K562 (cell line): ENCODE measurements around the gene STEEP1. TPM values are rescaled to one million over a fixed set of nuclear protein-coding genes. Genes with fewer than 3 reads are reported as not detected.

ENCODE experiments used
- ATAC-seq: fragments of 200-7000 bp; cut with Tn5 transposase; 3 replicates; pipeline ENCODE4 v1.9.1; 2020; ENCODE audit warnings: moderate library complexity
- BruUV-seq: library from RNA; stranded (reverse); fragments of 400-500 nt; replicated peaks from 2 replicates; lab custom pipeline; 2021; lab: Mats Ljungman, UMichigan
- CTCF ChIA-PET: fragments of 300-600 bp; formaldehyde crosslinking; extraction: SDS; loops from one replicate; lab custom pipeline; 2021; ENCODE audit warnings: low intra/inter-chr PET ratio; lab: Yijun Ruan, JAX
- POLR2A ChIA-PET: fragments of 300-600, 350-650 bp; sonication (Branson Sonifier 250); formaldehyde crosslinking; extraction: SDS; loops from one replicate; lab custom pipeline; 2021; ENCODE audit warnings: antibody characterized with exemption, inconsistent platforms; lab: Yijun Ruan, JAX
- DNase-seq, 4 experiments: peaks; one replicate each; pipeline versions ENCODE4 v3.0.0 to v3.0.0-alpha.2; 2011 to 2018; ENCODE audit warnings: low spot score in 3 of 4, mixed read lengths in 3 of 4; ENCODE audit errors: extremely low read depth in 1 of 4
- FAIRE-seq: peaks from 2 replicates; lab custom pipeline; 2011; peaks lifted over from hg19 to GRCh38; lab: Jason Lieb, UNC
- H2AFZ ChIP-seq: 2 replicates; pipeline ENCODE4 v1.6.0; 2011; ENCODE audit warnings: low read depth, low read length, control low read depth, inconsistent platforms
- H3K27ac ChIP-seq: fragments of 200-600 bp; 3 replicates; pipeline ENCODE4 v1.8.0; 2011; ENCODE audit warnings: low read depth, mild to moderate bottlenecking, control low read depth, inconsistent platforms, low read length, moderate library complexity, mixed read lengths; ENCODE audit errors: extremely low read depth
- H3K27me3 ChIP-seq, 2 experiments: fragments of 300-600 bp in 1 of 2; 2 replicates in 1 of 2; 3 replicates in 1 of 2; pipeline versions ENCODE4 v1.6.0 to v1.8.0; 2011; ENCODE audit warnings: inconsistent platforms in 2 of 2, low read length in 2 of 2, mild to moderate bottlenecking in 1 of 2, mixed read lengths in 1 of 2, moderate library complexity in 1 of 2; ENCODE audit not compliant: control insufficient read depth in 2 of 2, insufficient read depth in 2 of 2
- H3K36me3 ChIP-seq: fragments of 300-600 bp; 3 replicates; pipeline ENCODE4 v1.8.0; 2011; ENCODE audit warnings: mild to moderate bottlenecking, low read length, inconsistent platforms; ENCODE audit not compliant: control insufficient read depth, insufficient read depth
- H3K4me1 ChIP-seq, 2 experiments: fragments of 200-600 bp in 1 of 2; replicated peaks in 1 of 2; 2 replicates in 1 of 2; 3 replicates in 1 of 2; pipeline versions ENCODE4 v1.5.1 to v1.8.0; 2011; ENCODE audit warnings: inconsistent platforms in 2 of 2, low read length in 2 of 2, mild to moderate bottlenecking in 1 of 2, mixed read lengths in 1 of 2, moderate library complexity in 1 of 2; ENCODE audit not compliant: control insufficient read depth in 2 of 2, insufficient read depth in 2 of 2
- H3K4me2 ChIP-seq: 2 replicates; pipeline ENCODE4 v1.6.1; 2011; ENCODE audit warnings: low read length, control low read depth, inconsistent platforms, mixed read lengths; ENCODE audit not compliant: insufficient read depth
- H3K4me3 ChIP-seq: fragments of 200-600 bp; sonication (generic), shearing (Covaris generic); 2 replicates; pipeline ENCODE4 v1.5.1; 2016; ENCODE audit warnings: control low read depth, inconsistent platforms
- H3K79me2 ChIP-seq: fragments of 200-600 bp; 3 replicates; pipeline ENCODE4 v1.8.0; 2011; ENCODE audit warnings: low read length, inconsistent platforms; ENCODE audit not compliant: control insufficient read depth, insufficient read depth
- H3K9ac ChIP-seq, 2 experiments: 2 replicates each; pipeline versions ENCODE4 v1.6.0 to v1.6.1; 2011; ENCODE audit warnings: low read depth in 2 of 2, low read length in 2 of 2, control low read depth in 1 of 2, inconsistent platforms in 1 of 2, mild to moderate bottlenecking in 1 of 2, mixed read lengths in 1 of 2; ENCODE audit not compliant: insufficient read depth in 1 of 2
- H3K9me1 ChIP-seq: one replicate; pipeline ENCODE4 v1.6.0; 2011; ENCODE audit warnings: inconsistent platforms, mild to moderate bottlenecking, low read length, moderate library complexity; ENCODE audit not compliant: control insufficient read depth, insufficient read depth
- H3K9me3 ChIP-seq: replicated peaks from 2 replicates; pipeline ENCODE4 v1.5.1; 2011; ENCODE audit warnings: low read depth, low read length, inconsistent platforms; ENCODE audit not compliant: control insufficient read depth, insufficient read depth
- H4K20me1 ChIP-seq: replicated peaks from 2 replicates; pipeline ENCODE4 v1.6.1; 2011; ENCODE audit warnings: low read length, inconsistent platforms, mixed read lengths; ENCODE audit not compliant: control insufficient read depth, insufficient read depth
- ARHGAP35 ChIP-seq: fragments of 450-650 bp; IDR thresholded peaks from 2 replicates; pipeline ENCODE4 v1.6.1; 2018; ENCODE audit not compliant: partially characterized antibody
- DDX20 ChIP-seq: fragments of 450-650 bp; IDR thresholded peaks from 2 replicates; pipeline ENCODE4 v1.6.1; 2016; ENCODE audit warnings: missing genetic modification characterization, low read depth, mild to moderate bottlenecking, missing compliant biosample characterization, moderate library complexity
- ETS2 ChIP-seq: IDR thresholded peaks from 2 replicates; pipeline ENCODE4 v1.6.1; 2016; ENCODE audit warnings: borderline replicate concordance, missing genetic modification characterization, mild to moderate bottlenecking, moderate library complexity, missing compliant biosample characterization; ENCODE audit not compliant: poor library complexity, severe bottlenecking
- HNRNPH1 ChIP-seq: fragments of 200-400 bp; formaldehyde crosslinking; optimal IDR thresholded peaks from 2 replicates; pipeline ENCODE3; 2017; ENCODE audit warnings: low read depth, mild to moderate bottlenecking, low read length, moderate library complexity
- KLF10 ChIP-seq: fragments of 250-450 bp; sonication (Bioruptor Pico); IDR thresholded peaks from 2 replicates; pipeline ENCODE4 v1.6.1; 2021; ENCODE audit warnings: matching md5 sums
- PHF8 ChIP-seq: fragments of 200-600 bp; sonication (generic); IDR thresholded peaks from 2 replicates; pipeline ENCODE4 v1.6.1; 2012; ENCODE audit warnings: mixed run types, mild to moderate bottlenecking, inconsistent platforms, low read length, moderate library complexity, borderline replicate concordance
- RBBP5 ChIP-seq: fragments of 200-600 bp; sonication (generic); IDR thresholded peaks from 2 replicates; pipeline ENCODE4 v1.6.1; 2012; ENCODE audit warnings: borderline replicate concordance, mild to moderate bottlenecking, low read length, control low read depth, inconsistent platforms; ENCODE audit not compliant: insufficient read depth, poor library complexity, severe bottlenecking
- SMAD2 ChIP-seq: fragments of 150-350 bp; IDR thresholded peaks from 2 replicates; pipeline ENCODE4 v1.6.1; 2014; ENCODE audit warnings: low read depth, mild to moderate bottlenecking, low read length
- USF1 ChIP-seq: sonication (generic); formaldehyde crosslinking; IDR thresholded peaks from 2 replicates; pipeline ENCODE4 v1.9.0; 2022; ENCODE audit warnings: mild to moderate bottlenecking, missing genetic modification reagents
- ZNF124 ChIP-seq: sonication (generic); formaldehyde crosslinking; IDR thresholded peaks from 2 replicates; pipeline ENCODE4 v1.8.1; 2022; ENCODE audit warnings: missing genetic modification reagents
- ZNF583 ChIP-seq: fragments of 250-450 bp; sonication (Bioruptor Pico); IDR thresholded peaks from 2 replicates; pipeline ENCODE4 v1.4.0; 2020
- ZNF584 ChIP-seq: fragments of 200-800 bp; sonication (Bioruptor generic); IDR thresholded peaks from 2 replicates; pipeline ENCODE4 v1.6.1; 2016; ENCODE audit warnings: low read depth, mild to moderate bottlenecking, missing genetic modification characterization, missing compliant biosample characterization
- ZNF780A ChIP-seq: fragments of 250-450 bp; sonication (Bioruptor Pico); IDR thresholded peaks from 2 replicates; pipeline ENCODE4 v1.5.0; 2021; ENCODE audit warnings: mild to moderate bottlenecking
- ZSCAN32 ChIP-seq: fragments of 450-650 bp; formaldehyde crosslinking; IDR thresholded peaks from 2 replicates; pipeline ENCODE4 v1.4.0; 2020; ENCODE audit warnings: mild to moderate bottlenecking, moderate library complexity
- WGBS: fragments of 100-300 bp; shearing (Covaris generic); methylation state at CpG from one replicate; pipeline ENCODE4 v1.1.6; 2016; ENCODE audit warnings: low coverage, mixed read lengths; ENCODE audit not compliant: insufficient coverage; ENCODE audit errors: missing lambda C conversion rate; 5-methylcytosine and 5-hydroxymethylcytosine counted together
- in situ Hi-C: fragments of 300-500 bp; cut with MboI; formaldehyde crosslinking; loops from 4 replicates; pipeline ENCODE4 v1.15.0; 2018; ENCODE audit warnings: inconsistent platforms, mixed read lengths
- intact Hi-C: fragments of 100-400 bp; cut with micrococcal nuclease; formaldehyde crosslinking; loops from 2 replicates; pipeline ENCODE4 v1.14.2; 2022
- polyA plus RNA-seq, 8 experiments: library from polyadenylated mRNA; depleted of rRNA in 4 of 8; stranded (reverse) in 5 of 8; unstranded in 3 of 8; fragments of >200 nt; fragmentation: Nextera tagmentation in 2 of 8; fragmentation: Illumina TruSeq in 1 of 8; extraction: Ambion mirVana in 2 of 8; extraction: Trizol in 1 of 8; gene quantifications; 2 replicates each; pipeline versions ENCODE4 v1.2.1 to v1.2.3, GENCODE V29; 2011 to 2014; ENCODE audit warnings: inconsistent platforms in 1 of 8, missing spikeins in 1 of 8
- total RNA-seq, 7 experiments: library from RNA; depleted of rRNA in 6 of 7; stranded (reverse); fragments of >200 nt in 6 of 7; fragmentation: Illumina TruSeq in 2 of 7; extraction: Trizol in 2 of 7; gene quantifications; 2 replicates each; pipeline versions ENCODE4 v1.2.1 to v1.2.3, GENCODE V29; 2011 to 2021; ENCODE audit warnings: low replicate concordance in 1 of 7
- TF ChIP-seq, protein P1 (sequence below): sonication (generic); formaldehyde crosslinking; IDR thresholded peaks from 2 replicates; pipeline ENCODE4 v1.8.0; 2022; ENCODE audit warnings: mild to moderate bottlenecking, missing genetic modification reagents

STEEP1 gene
- total and polyA plus RNA-seq, 9 of the 15 experiments (the other 6 are each of a cell fraction or from before 2014, with no cell fraction given), result 15.0 to 73.7 (median 40.3) TPM

DNA sequence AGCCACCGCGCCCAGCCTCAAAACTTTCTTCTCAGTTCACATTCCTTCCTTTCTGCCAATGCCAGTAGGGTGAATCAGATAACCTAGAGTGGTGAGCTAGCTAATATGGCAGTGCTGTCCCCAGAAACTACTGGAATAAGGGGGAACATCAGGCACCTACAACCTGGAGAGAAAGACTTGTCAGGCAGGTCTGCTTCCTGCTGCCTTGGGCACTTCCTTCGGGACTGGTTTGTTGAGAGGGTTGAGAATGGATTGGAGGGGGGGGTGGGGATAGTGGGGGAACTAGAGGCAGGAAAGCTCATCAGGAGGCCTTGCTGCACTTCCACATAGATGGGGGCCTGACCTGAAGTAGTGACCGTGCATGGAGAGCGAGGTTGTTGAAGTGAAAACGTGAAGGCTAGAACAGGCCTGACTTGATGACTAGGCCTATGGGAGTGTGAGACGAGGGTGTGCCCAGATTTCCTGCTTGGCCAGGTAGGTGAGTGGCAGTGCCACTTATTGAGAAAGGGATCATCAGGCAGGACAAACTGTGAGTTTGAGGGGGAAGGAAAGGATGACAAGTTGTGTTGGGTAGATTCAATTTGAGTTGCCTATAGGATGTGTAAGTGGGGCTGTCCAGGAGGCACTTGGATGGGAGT, 63.6 kb downstream of the STEEP1 start (continued):
- TF ChIP-seq RBBP5, result no peak
- TF ChIP-seq ZNF124 (CRISPR knock-in tag), result no peak
- no peak for TF ChIP-seq ZNF584 (CRISPR knock-in tag)
- TF ChIP-seq ZSCAN32, result no peak
- TF ChIP-seq USF1 (CRISPR knock-in tag), result no peak
- no peak for TF ChIP-seq ZNF780A (CRISPR knock-in tag)
- TF ChIP-seq SMAD2, result no peak
- TF ChIP-seq HNRNPH1, result no peak

GRCh38 chrX:119500061-119500800, 65.0 kb downstream of the STEEP1 start:
- WGBS, result 37% methylated on average over 12 of the region's 13 CpGs

More at GRCh38 chrX:119500061-119500800, 65.0 kb downstream of the STEEP1 start:
- Histone ChIP-seq H2AFZ (peak overlapping the region; percentile 80; the same call in 1 of the 2 replicates), H3K27ac (no peak overlapping the region), H3K4me3 (no peak overlapping the region), H3K79me2 (no peaks in the 10 kb centered on the region), H4K20me1 (no peaks in the 10 kb centered on the region), H3K4me1 (no peaks in the 10 kb centered on the region; a peak in 1 of 5 replicates), H3K27me3 (no peaks in the 10 kb centered on the region; a peak in 2 of 5 replicates), H3K9ac (no peak overlapping the region), H3K9me1 (no peaks in the 10 kb centered on the region), H3K4me2 (no peak overlapping the region), H3K36me3 (no peaks in the 10 kb centered on the region), H3K9me3 (no peaks in the 10 kb centered on the region)
- no peak for ATAC-seq
- no TSS peak for BruUV-seq
- intact Hi-C loops, result no loop called here
- in situ Hi-C loops, result no loop called here
- ChIA-PET POLR2A (no interaction called here), CTCF (interaction anchor here (0.6 kb wide), 1 partner anchor 11 kb away, joined by 3 read pairs; no protein-coding TSS in a partner anchor)
- DNase-seq, result no peak
- TF ChIP-seq ETS2 (tag), result no peak
- TF ChIP-seq, protein P1, sequence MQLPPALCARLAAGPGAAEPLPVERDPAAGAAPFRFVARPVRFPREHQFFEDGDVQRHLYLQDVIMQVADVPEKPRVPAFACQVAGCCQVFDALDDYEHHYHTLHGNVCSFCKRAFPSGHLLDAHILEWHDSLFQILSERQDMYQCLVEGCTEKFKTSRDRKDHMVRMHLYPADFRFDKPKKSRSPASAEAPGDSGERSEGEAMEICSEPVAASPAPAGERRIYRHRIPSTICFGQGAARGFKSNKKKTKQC (CRISPR knock-in tag), result no peak
- no peak for TF ChIP-seq DDX20 (tag)
- TF ChIP-seq ZNF583 (CRISPR knock-in tag), result no peak
- TF ChIP-seq KLF10 (CRISPR knock-in tag), result no peak
- no peak for TF ChIP-seq ARHGAP35
- TF ChIP-seq PHF8, result no peak
- no peak for FAIRE-seq
